Activated gamma-delta T cell treated with anti-CD3 and anti-CD28 coated beads, Interleukin-2, amount 50 U/mL, for 16 hours (primary cell): ENCODE data around the gene TPST1.
"Not testable (repeated sequence)": the region's sequence is repeated elsewhere in the genome, so short reads cannot be mapped to it uniquely, and the experiment has no call there.

ENCODE experiments used
- DNase-seq: peaks from one replicate; pipeline ENCODE4 v3.0.0-alpha.2; 2020; ENCODE audit warnings: low read depth

Gene TPST1

DNA sequence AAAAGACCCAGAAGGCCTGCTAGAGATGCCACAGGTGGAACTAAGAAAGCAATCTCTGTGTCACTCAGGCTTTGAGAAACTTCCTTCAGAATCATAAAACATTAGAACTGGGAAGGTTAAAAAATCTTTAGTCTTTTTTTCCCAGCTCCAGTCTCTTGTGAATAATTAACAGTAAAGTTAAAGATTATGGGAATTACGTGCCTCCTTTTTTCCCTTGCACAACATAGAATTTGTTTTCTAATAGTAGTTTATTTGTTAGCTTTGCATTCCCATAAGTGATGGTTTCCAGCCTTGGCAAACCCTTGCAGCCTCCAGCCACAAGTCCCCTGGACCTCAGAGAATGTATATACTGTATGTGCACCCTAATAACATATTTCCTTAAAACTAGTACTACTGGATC is 128.3 kb downstream of the TPST1 start:
- no peak for DNase-seq

DNA sequence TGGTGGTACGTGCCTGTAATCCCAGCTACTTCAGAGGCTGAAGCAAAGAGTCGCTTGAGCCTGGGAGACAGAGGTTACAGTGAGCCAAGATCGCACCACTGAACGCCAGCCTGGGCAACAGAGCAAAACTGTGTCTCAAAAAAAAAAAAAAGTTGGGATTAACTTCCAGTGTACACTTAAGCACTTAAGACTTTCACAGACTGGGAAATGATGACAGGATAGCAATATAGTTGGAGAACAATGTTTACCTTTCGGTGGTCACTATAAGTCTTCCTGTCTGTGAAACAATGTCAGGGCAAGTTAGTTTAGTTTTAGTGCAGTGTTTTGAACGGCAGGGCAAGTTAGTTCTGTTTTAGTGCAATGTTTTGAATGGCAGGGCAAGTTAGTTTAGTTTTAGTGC is 130.2 kb downstream of the TPST1 start:
- no peak for DNase-seq

- DNase-seq, result no peak
Observed at GRCh38 chr7:66336760-66337159, 131.6 kb downstream of the TPST1 start.

DNA sequence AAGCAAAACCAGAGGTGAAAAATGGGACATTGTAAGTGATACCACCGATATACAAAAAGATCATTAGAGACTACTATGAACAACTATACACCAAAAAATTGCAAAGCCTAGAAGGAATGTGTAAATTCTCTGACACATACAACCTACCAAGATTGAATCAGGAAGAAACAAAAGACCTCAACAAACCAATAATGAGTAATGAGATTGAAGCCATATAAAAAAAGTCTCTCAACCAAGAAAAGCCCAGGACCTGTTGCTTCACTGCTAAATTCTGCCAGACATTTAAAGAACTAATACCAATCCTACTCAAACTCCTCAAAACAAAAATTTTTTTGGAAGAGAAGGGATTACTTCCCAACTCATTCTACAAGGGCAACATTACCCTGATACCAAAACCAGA is 134.0 kb downstream of the TPST1 start:
- no peak for DNase-seq

- no peak for DNase-seq
Observed at GRCh38 chr7:66344166-66344565, 139.0 kb downstream of the TPST1 start.

DNA sequence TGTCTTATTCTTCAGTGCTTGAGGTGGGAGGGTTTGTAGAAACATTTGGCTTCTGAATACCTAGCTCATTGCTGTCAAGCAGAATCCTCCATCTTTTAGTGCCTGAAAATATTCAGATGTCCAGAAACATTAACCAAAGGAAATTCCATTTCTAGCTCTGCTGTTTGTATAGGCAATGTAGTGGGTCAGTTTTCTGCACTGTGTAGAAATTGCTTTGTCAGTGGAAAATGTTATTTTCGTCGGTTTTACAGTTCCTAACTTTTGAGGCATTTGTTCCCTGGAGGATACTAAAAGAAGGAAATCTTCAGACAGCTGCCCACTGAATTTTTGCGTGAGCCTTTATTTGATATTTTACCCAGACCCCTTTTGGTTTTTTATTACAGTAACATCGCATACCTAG is 143.4 kb downstream of the TPST1 start:
- DNase-seq, result no peak

DNA sequence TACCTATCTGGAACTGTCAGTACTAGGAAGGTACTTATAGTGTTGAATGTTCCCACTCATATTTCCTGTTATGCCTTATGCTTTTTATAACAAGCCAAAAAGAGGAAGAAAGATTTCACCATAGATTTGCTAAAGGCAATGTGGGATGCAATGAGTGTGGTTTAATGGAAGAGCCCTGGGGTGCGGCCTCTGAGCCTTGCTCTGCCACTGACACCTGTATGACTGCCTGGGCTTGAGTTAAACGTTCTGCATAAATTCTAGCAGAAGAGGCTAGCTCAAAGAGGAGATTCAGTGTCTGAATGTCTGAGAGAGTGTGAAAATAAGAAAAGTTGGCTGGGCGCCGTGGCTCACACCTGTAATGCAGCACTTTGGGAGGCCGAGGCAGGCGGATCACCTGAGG is 143.8 kb downstream of the TPST1 start:
- DNase-seq, result no peak

GRCh38 chr7:66352071-66352470 is 146.9 kb downstream of the TPST1 start:
- no peak for DNase-seq

GRCh38 chr7:66353547-66353946 is 148.4 kb downstream of the TPST1 start:
- DNase-seq, result no peak

GRCh38 chr7:66355756-66356155 is 150.6 kb downstream of the TPST1 start:
- no peak for DNase-seq

DNA sequence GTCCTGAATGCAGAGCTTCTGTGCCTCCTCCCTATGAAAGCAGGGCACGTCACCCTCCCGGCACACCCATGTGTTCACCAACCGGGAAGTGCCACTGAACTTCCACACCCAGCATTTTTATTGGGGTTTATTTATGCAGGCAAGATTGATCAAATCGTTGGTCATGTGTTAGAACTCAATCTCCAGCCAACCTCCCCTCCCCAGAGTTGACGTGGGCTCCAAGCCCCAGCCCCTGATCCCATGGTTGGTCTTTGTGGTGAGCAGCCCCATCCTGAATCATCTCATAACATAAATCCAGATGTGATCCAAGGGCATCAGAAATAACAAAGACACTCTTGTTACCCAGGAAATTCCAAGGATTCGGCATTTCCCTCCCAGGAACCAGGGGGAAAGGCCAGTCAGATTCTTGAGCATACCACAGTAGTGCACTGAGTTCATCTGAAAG is 151.2 kb downstream of the TPST1 start:
- DNase-seq, result no peak

- no peak for DNase-seq
Observed at GRCh38 chr7:66357087-66357486, 152.0 kb downstream of the TPST1 start.

GRCh38 chr7:66359656-66360211 is 154.6 kb downstream of the TPST1 start:
- no peak for DNase-seq

DNA sequence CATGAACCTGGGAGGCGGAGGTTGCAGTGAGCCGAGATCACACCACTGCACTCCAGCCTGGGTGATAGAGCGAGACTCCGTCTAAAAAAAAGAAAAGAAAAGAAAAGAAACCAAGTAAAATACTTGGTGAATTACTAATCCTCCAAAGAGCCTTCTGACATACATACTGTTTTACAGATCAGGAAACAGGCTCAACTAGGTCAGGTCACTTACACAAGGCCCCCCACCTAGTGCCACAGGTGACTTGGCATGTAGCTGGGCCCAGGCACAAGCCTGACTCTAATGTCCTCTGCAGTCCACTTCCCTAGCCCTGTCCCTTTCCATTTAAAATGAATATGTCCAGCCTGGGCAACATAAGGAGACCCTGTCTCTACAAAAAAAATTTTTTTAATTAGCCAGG is 157.0 kb downstream of the TPST1 start:
- DNase-seq, result no peak

DNA sequence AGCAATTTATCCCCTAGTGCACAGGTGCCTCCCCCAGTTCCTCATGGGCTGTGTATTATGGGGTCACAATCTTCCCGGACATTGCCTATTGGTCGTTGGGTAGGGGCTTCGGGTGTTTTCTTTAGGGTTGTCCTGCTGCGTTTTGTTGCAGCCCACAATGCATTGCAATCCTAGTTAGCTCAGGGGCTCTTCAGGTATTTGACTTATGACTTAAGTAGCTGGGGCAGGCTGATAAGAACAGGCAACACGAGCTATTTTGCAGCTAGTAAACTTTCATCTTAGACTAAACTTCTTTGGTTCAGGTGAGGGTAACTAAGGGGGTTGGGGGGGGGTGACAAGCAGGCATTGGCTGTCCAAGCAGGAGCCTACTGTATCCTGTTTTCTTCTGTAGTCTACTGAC is 158.5 kb downstream of the TPST1 start:
- no peak for DNase-seq

DNA sequence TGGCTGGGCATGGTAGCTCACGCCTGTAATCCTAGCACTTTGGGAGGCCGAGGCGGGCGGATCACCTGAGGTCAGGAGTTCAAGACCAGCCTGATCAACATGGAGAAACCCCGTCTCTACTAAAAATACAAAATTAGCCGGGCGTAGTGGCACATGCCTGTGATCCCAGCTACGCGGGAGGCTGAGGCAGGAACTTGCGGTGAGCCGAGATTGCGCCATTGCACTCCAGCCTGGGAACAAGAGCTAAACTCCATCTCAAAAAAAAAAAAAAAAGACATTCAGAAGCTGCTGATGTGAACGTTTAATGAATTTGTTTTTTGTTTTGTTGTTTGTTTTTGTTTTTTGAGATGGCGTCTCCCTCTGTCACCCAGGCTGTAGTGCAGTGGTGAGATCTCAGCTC is 159.9 kb downstream of the TPST1 start:
- not testable (repeated sequence) for DNase-seq

GRCh38 chr7:66371096-66371824 is 166.1 kb downstream of the TPST1 start:
- DNase-seq, result no peak

GRCh38 chr7:66374141-66374840 is 169.2 kb downstream of the TPST1 start:
- not testable (repeated sequence) for DNase-seq

DNA sequence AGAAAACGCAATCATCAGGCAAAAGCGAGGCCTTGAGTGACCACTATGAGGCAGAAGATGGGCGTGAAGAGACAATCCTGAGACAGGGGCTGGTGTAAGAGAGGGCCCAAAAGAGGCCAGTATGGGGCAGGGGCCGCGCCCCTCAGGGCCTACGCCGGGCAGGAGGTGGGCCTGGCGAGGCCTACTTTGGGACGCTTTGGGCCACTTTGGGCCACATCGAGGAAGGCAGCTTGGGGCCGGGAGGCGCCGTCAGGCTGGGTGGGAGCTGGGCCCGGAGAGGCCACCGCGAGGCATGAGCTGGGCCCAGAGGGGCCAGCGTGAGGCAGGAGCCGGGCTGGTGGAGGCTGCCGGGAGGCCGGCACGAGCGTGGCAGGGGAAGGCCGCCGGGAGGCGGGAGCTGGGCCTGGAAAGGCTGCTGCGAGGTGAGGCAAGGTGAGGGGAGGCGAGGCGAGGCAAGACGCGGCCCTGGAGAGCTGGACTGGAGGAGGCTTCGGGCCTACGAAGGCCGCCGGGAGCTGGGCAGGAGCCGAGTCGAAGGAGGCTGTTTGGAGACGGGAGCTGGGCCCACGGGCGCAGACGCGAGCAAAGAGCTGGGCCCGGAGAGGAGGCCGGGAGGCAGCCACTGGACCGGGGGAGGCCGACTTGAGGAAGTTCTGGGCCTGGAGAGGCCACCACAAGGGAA is 171.3 kb downstream of the TPST1 start:
- no peak for DNase-seq

- no peak for DNase-seq
Observed at GRCh38 chr7:66377045-66377444, 171.9 kb downstream of the TPST1 start.

DNA sequence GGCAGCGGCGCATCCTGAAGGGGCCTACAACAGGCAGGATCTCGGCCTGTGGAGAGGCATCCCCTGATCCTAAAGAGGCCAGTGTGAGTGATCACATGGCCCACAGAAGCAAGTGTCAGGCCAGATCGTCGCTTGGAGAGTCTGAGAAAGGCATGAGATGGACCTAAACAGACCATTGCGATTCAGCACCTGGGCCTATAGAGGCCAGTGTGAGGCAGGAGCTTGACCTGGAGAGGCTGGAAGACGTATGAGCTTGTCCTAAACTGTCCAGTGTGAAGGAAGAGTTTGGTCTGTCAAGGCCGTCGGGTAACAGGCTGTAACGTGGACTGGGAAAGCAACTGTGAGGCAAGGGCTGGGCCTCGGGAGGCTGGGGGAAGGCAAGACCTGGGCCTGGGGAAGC is 172.6 kb downstream of the TPST1 start:
- no peak for DNase-seq

DNA sequence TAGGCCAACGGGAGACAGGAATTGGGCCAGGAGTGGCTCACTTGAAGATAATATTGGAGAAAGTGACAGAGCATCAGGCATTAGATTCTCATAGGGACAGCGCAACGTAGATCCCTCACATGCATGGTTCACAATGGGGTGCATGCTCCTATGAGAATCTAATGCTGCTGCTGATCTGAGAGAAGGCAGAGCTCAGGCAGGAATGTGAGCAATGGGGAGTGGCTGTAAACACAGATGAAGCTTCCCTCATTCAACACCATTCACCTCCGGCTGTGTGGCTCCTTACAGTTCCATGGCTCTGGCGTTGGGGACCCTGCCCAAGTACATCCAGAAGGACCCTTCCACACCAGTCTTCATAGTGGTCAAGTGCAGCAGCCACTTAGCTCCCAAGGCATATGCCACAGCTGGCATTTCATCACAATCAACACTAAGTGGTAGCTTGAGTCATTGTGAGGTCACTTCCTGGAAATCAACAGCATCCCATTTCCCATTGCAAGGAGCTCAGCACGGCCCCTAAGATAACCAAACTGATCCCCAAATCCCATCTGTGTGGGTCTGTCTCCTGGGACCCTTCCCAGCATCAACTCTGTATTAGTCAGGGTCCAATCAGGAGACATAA is 174.5 kb downstream of the TPST1 start:
- no peak for DNase-seq
